Transverse colon (tissue), 4 donors: Measurements from ENCODE around the gene UBN2.

Experiments used
- EP300 ChIP-seq: sonication (generic); formaldehyde crosslinking; IDR thresholded peaks from one replicate; pipeline ENCODE4 v1.6.1; 2017; ENCODE audit warnings: antibody characterized with exemption, low read depth
- POLR2A ChIP-seq: fragments of 450-650 bp; IDR thresholded peaks from one replicate; pipeline ENCODE4 v1.6.1; 2016; ENCODE audit warnings: antibody characterized with exemption, mild to moderate bottlenecking, moderate library complexity
- POLR2AphosphoS5 ChIP-seq, 3 donors: sonication (generic); formaldehyde crosslinking; IDR thresholded peaks; one replicate each; pipeline ENCODE4 v1.6.1; 2016; ENCODE audit warnings: antibody characterized with exemption in 3 of 3
- TF ChIP-seq, protein P1 (sequence below), 5 experiments: fragments of 200-600 bp in 3 of 5; fragments of 450-650 bp in 2 of 5; sonication (generic) in 3 of 5; IDR thresholded peaks; 1 replicate in 2 of 5; 2 replicates in 3 of 5; pipeline ENCODE4 v1.5.1; 2016 to 2017; ENCODE audit warnings: antibody characterized with exemption in 5 of 5, inconsistent platforms in 3 of 5, mild to moderate bottlenecking in 2 of 5, moderate library complexity in 1 of 5

DNA sequence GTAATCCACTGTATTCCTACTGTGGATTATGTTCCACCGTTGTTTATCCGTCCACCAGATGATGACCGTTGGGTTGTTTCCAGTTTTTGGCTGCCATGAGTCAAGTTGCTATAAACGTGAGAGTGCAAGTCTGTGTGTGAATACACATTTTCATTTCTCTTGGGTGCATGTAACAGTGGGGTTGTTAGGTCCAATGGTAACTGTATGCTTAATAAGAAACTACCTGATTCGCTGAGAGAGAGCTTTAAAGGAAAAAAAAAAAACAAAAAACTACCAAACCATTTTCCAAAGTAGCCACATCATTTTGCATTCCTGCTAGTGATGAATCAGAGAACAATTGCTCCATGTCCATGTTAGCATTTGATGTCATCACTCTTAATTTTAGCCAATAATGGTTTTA lies 15.9 kb downstream of the UBN2 start:
- TF ChIP-seq POLR2AphosphoS5 (IDR thresholded peaks at IDR 0.05) (no peak), EP300 (no peak), POLR2A (no peak)
- TF ChIP-seq, protein P1, sequence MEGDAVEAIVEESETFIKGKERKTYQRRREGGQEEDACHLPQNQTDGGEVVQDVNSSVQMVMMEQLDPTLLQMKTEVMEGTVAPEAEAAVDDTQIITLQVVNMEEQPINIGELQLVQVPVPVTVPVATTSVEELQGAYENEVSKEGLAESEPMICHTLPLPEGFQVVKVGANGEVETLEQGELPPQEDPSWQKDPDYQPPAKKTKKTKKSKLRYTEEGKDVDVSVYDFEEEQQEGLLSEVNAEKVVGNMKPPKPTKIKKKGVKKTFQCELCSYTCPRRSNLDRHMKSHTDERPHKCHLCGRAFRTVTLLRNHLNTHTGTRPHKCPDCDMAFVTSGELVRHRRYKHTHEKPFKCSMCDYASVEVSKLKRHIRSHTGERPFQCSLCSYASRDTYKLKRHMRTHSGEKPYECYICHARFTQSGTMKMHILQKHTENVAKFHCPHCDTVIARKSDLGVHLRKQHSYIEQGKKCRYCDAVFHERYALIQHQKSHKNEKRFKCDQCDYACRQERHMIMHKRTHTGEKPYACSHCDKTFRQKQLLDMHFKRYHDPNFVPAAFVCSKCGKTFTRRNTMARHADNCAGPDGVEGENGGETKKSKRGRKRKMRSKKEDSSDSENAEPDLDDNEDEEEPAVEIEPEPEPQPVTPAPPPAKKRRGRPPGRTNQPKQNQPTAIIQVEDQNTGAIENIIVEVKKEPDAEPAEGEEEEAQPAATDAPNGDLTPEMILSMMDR (IDR thresholded peaks at IDR 0.05): no peak
